NCI-H146 treated with DMSO at 0.1 percent for 48 hours (cell line): Measurements from ENCODE around the gene IL20RA.
A peak's percentile ranks its signal among the peaks of the same experiment; 100 is the strongest.
"Not testable (repeated sequence)": the region's sequence is repeated elsewhere in the genome, so short reads cannot be mapped to it uniquely, and the experiment has no call there.

Source experiments
- DNase-seq: peaks from one replicate; lab custom pipeline; 2025; ENCODE audit not compliant: unreplicated experiment; lab: John Stamatoyannopoulos, UW

IL20RA gene, protein sequence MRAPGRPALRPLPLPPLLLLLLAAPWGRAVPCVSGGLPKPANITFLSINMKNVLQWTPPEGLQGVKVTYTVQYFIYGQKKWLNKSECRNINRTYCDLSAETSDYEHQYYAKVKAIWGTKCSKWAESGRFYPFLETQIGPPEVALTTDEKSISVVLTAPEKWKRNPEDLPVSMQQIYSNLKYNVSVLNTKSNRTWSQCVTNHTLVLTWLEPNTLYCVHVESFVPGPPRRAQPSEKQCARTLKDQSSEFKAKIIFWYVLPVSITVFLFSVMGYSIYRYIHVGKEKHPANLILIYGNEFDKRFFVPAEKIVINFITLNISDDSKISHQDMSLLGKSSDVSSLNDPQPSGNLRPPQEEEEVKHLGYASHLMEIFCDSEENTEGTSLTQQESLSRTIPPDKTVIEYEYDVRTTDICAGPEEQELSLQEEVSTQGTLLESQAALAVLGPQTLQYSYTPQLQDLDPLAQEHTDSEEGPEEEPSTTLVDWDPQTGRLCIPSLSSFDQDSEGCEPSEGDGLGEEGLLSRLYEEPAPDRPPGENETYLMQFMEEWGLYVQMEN

DNA sequence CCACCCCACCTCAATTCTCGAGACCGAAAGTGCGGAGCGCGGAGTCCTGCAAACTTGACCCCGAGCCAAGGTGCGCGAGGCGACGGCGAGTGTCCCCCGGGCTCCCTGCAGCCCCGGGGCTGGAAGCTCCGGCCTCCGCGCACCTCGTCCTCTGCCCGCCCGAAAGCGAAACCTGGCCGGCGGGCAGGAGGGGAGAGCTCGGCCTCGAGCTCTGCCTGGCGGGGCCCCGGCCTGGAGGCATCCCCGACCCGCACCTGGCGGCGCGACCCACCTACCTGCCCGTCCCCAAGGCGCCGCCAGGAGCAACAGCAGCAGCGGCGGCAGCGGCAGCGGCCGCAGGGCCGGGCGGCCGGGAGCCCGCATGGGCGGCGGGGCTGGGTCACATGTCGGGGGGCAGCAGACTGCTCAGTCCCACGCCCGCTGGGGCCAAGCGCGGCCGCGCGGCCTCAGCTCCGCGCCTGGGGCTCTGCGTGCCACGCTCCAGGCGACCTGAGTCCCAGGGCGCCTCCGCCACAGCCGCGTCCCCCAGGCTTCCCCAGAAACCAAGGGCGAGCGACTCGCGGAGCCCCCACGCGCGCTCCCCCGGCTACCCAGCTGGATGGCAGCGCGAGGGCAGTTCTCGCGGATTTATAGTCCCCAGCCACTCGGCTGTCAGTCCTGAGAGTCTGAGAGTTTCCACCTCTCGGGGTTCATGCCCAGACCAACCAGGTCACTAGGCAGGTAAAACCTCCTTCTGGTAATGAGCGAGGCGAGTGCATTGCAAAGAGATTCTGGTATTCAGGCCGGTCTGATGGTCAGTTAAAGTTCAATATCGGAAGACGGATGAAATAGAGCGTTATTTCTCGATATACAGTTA is at the start of gene IL20RA:
Gene IL20RA, minus strand, starts transcription at position 600 of the 856 bp plus-strand sequence. Its CDS starts 237 bp downstream, at position 363.
- peak; percentile 78 for DNase-seq

DNA sequence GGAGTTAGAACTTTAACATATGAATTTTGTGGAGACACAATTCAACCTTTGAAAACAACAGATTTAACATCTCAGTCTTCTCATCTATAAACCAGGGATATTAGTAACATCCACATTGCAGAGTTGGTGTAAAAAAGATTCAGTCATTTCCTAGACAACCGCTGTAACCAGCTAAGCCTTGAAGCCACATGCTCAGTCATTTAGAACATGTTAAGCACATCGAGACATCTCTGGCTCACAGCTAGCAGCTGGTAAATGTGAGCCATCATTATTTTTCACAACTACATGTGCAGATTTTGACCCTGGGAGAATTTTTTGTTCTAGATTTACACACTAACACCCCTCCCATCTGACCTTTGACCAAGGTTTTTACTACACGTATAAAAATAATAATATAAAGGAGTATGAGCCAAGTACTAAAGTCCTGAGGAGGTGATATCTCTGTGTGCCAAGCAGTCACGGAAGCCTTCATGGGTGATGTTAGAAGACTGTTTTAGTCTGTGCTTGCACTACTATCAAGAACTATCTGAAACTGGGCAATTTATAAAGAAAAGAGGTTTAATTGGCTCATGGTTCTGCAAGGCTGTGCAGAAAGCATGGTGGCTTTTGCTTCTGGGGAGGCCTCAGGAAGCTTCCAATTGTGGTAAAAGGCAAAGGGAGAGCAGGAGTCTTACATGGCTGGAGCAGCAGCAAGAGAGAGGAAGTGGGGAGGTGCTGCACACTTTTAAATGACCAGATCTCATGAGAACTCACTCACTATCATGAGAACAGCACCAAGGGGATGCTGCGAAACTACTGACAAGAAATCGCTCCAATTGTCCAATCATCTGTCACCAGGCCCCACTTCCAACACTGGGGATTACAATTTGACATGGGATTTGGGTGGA is 48.7 kb upstream of the IL20RA start:
- no peak for DNase-seq

DNA sequence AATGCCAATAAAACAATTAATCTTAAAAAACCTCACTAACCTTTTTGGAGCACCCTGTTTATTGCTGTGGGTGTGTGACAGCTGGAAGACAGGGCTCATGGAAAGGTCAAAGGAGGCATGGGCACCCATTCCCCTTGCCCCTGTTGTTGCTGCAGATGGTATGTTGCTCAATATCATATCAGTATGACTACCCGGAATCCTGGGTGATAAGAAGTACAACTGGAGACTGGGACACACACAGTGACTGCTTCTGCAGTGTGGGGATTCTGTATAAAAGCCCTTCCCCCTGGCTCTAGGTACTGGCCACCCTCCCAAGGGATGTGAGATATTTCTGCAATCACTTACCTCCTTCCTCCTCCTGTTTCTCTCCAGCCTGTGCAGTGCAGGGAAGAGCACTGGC is 47.3 kb upstream of the IL20RA start:
- no peak for DNase-seq

DNA sequence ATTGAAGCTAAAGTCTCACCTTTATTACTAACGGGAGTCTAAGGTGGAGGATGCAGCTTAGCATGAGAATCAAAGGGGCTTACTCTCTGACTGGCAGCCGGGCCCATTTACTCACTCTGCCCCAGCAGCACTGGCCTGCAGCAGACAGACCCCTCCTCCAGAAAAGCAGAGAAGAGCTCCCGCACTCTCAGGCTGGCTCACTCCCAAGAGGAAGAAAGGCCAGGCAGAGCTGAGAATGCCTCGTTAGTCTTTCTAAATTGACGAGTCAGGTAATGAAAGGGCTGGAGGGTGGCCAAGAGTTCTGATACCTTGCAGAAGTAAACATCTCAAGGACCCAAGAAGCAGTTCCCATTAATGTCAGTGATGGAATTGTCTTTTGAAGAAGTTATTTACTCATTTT is 44.5 kb upstream of the IL20RA start:
- no peak for DNase-seq

DNA sequence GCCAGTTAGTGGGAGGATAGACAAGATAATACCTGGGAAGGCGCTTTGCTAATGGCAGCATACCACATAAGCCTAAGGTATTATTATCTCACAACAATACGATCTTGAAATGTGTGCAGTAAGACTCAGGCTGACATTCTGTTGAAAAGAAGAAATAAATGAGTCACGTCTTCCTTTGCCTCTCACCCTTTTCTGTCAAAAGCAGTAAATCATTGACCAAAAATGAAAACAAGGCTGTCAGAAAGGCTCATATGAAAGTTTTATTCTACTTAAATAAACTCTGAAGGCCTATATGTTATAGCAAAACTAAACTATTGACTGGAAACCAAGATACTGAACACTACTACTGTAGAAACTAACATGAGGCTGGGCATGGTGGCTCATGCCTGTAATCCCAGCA is 43.1 kb upstream of the IL20RA start:
- no peak for DNase-seq

DNA sequence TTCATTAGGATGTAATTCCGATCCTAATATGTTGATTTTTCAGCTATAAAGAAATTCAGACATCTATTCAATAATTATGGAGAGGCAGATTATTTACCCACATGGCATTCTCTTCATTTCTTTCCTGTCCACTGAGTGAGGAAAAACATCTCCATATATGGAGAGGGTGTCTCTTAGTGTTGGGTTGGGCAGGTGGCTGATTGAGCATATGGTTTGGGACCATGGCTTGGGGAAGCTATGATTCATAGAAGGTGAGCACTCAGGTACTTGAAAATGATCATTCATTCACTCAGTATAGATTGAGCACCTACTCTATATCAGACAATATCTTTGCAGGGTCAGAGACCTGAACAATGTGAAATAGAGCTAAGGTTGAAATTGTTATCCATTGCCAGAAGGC is 41.3 kb upstream of the IL20RA start:
- no peak for DNase-seq

DNA sequence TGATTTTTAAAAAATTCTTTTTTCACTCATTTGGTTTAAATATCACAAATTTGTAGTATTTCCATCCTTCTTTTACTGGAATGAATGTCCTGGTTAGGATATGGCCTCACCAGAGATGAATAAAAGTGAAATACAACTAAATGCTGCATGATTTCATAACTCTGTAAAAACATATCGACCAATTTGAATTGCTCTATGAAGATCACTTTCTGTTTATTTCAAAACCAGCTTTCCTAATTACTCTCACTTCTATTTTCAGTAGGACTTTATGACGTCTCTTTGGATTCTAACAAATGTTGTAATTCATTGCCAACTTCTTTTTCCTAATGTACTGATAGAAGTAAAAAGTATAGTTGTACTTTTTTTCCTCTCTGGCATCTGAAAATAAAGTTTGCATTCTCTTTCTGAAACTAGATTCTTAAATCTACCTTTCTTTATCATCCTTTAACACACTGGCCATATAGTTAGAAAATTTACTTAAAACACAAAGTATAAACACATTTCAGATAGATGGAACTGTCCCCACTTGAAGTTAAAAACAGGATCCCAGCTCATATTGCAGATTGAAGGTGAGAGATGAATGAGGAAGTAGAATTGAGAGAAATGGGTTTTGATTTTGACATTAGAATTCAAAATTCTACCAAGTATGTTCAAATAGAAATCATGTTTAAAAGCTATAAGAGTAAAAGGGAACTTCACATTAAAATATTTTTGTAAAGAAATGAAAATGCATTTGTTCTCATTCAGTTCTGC is 40.3 kb upstream of the IL20RA start:
- DNase-seq, result no peak

DNA sequence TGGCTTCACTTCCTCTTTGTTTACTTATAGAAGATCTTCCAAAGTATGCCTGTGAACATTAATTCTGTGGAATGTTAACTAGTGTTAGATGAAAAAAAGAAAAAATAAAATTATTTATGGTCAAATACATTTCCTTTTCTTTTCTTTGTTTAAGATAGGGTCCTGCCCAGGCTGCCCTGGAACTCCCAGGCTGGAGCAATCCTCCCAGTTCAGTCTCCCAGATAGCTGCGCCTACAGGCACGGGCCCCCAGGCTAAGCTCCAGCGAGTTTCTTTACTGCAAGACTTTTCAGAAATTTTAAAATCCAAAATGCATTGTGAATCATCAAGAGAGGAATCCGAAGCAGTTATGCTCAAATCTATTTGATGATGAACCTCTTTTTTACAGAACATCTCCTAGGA is 39.3 kb upstream of the IL20RA start:
- no peak for DNase-seq

DNA sequence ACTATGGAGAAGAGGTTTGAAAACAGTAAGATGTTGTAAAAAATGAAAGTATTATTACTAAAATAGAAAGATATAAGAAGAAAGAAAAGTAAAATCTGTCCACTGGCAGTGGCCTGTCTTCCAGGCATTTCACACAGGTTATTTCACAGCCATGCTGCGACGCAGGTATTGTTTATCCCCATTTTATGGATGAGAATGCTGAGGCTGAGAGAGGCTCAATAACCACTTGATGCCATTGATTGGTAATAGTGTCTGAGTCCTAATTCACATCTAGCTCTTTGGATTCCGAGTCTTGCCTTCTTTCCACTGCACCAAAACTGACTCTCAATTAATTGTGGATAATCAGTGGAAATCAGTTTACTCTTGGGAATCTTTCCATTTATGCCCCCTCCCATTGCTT is 37.2 kb upstream of the IL20RA start:
- DNase-seq, result no peak

DNA sequence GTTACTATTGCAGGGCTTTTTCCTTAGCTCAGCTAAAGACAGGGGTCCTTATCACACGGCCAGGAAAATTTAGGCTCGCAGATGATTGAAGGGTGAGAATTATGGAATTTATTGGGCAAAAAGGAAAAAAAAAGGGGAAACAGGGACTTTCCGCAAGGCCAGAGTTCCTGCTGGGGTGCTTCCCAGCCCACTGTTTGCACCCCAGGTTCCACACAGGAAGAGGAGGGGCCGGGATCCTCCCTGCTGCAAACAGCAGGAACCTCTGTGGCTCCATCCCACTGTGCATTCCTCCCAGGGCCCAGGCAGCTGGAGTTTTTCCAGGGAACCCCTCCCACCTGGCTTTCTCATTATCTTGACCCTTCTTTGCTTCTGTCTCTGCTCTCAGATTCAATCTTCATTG is 35.9 kb upstream of the IL20RA start:
- no peak for DNase-seq

DNA sequence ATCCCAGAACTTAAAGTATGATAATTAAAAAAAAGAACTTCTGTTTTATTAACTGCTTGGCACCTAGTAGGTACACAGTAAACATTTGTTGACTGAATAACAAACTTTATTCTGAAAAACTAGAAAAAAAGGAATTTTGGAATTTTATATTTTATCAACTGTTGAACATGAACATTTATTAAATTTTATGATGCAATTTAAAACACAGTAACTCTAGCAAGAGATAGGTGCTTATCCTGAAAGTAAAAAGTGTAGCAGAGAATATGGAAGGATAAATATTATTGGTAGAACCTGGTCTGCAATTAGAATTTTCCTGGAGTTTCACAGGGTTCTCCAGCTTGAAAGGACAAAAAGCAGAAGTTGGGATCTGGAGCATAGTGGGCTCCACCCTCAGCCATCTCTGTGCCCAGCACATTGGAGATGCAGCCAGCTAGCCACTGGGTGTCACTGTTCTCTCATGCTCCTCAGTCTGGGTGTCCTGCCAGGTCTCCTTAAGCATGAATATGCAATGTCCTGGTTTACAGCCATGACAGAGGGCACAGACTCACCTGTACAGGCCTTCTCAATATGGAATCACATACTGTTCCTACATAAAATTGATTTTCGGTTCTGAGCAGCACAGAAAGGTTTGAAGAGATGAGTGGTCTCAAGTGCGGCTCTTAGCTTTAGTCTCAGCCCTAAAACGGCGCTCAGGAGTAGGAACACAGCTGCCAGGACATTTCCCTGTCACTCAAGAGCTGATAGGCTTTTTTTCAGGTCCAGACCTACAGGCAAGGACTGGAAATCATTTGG is 31.7 kb upstream of the IL20RA start:
- peak; percentile 92 for DNase-seq

DNA sequence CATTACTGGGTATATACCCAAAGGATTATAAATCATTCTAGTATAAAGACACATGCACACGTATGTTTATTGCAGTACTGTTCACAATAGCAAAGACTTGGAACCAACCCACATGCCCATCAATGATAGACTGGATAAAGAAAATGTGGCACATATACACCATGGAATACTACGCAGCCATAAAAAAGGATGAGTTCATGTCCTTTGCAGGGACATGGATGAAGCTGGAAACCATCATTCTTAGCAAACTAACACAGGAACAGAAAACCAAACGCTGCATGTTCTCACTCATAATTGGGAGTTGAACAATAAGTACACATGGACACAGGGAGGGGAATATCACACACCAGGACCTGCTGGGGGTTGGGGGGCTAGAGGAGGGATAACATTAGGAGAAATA is 31.0 kb upstream of the IL20RA start:
- not testable (repeated sequence) for DNase-seq

DNA sequence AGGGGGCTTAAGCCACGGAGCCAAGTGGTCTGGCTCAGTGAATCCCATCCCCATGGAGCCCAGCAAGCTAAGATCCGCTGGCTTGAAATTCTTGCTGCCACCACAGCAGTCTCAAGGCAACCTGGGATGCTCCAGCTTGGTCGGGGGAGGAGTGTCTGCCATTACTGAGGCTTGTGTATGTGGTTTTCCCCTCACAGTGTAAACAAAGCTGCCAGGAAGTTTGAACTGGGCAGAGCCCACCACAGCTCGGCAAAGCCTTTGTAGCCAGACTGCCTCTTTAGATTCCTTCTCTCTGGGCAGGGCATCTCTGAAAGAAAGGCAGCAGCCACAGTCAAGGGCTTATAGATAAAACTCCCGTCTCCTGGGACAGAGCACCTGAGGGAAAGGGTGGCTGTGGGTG is 25.5 kb upstream of the IL20RA start:
- no peak for DNase-seq

DNA sequence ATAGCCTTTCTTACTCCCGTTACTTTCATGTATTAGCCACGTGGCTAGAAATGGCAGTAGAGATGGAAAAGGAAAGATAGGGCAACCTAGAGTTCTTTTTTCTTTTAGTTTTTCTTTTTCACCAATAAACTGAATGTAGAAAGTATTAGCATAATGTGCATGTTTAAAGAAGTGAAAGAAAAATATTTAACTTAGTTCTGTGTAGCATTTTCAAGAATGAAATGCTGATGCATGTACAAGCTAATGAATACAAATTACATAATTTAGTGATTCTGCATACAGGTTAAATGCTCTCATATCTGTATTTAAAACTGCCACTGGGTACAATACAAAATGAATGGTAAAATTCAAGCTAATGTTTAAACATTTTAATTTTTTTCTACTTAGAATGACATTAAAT is 22.6 kb upstream of the IL20RA start:
- no peak for DNase-seq

DNA sequence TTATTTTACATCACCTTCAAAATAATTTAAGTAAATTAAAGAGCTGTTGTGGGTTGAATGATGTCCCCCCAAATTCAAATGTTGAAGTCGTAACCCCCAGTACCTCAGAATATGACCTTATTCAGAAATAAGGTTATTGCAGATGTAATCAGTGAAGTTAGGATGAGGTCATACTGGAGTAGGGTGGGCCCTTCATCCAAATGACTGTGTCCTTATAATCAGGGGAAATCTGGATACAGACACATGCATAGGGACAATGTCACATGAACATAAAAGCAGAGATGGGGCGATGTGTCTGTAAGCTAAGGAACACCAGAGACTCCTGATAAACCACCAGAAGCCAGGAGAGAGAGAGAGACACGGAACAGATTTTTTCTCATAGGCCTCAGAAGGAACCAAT is 13.3 kb upstream of the IL20RA start:
- DNase-seq, result no peak

DNA sequence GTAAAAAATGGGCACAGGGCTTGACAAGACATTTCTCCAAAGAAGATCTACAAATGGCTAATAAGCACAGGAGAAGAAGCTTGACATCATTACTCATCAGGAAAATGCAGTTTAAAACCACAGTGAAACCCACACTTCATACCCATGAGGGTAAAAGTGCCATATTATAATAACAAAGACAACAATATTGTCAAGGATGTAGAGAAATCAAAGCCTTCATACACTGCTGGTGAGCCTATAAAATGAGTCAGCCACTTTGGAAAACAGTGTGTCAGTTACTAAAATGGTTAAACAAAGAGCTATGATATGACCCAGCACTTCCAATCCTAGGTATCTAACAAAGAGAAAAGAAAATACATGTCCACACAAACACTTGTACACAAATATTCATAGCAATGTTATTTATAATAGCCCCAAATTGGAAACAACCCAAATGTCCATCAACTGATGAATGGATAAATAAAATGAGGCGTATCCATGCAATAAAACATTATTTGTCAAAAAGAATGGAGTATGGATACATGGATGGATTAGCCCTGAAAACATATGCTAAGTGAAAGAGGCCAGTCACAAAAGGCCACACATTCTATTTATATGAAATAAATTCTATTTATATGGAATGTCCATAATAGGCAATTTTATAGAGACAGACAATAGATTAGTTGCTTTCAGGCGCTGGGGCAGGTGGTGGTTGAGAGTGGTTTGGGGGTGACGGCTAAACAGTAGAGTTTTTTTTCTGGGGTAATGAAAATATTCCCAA is 11.5 kb upstream of the IL20RA start:
- no peak for DNase-seq

DNA sequence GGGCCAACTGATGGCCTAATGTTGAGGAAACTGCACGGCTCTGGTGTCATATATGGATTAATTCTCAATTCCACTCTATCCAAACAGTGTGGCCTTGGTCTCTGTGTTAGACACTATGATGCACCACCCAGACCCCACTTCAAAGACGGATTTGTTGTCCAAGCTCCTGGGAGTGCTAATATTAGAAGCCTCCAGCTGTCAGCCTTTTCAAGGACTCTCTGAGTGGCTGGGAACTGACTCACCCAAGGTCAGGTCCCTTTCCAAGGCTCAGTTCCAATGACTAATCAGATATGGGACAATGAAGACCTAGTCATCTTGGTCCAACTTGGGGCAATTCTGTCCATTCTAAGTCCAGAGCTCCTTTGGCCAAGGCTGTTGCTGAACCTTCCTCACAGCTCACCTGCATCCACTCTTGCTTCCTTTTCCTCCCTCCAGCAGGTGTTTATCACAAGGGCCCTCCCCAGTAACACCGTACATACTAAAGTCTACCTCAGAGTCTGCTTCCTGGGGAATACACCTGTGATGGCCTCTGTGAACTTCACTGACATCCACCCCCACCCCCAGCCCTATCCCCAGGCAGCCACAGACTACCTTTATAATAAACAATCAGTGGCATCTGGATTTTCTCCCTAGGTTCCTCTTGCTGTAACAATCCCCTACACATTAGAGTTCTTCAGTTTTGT is 7.2 kb upstream of the IL20RA start:
- DNase-seq, result no peak

DNA sequence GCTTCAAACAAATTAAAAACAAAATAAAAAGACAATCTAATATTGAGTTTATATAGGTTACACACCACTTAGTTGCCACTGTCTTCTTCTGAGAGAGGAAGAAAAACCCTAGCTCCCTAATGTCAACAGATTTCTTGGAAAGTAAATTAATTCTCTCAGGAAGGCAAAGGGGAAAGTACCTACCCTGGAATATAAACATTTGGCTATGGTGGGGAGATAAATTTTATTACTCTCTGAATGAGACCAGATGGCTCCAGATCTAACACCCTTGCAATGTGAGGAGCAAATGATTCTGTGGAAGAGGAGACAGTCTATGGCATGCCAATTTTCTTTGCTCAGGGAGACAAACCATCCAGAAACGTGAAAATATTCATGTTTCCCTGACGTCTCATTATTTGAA is 4.3 kb upstream of the IL20RA start:
- no peak for DNase-seq
